Activated T-cell treated with anti-CD3 and anti-CD28 coated beads, Interleukin-2, amount 50 U/mL, for 48 hours (primary cell): ENCODE results near the gene AQP1.
A peak's percentile ranks its signal among the peaks of the same experiment; 100 is the strongest.

Experiments used
- DNase-seq, 2 experiments: peaks; one replicate each; pipeline ENCODE4 v3.0.0-alpha.2; 2020

Gene AQP1

GRCh38 chr7:30922596-30922995, 10.9 kb downstream of the AQP1 start:
- DNase-seq = no peak

GRCh38 chr7:30923009-30923773, 11.5 kb downstream of the AQP1 start:
- peak in 1 of 2 experiments; percentile 4 for DNase-seq

- peak; percentile 1 for DNase-seq
Observed at GRCh38 chr7:30923774-30924413, 12.2 kb downstream of the AQP1 start.

GRCh38 chr7:30924624-30925023, 13.0 kb downstream of the AQP1 start:
- no peak for DNase-seq

GRCh38 chr7:30925117-30925516, 13.5 kb downstream of the AQP1 start:
- no peak for DNase-seq

- DNase-seq = peak in 1 of 2 experiments; percentile 10
Observed at GRCh38 chr7:30925913-30926312, 14.3 kb downstream of the AQP1 start.

GRCh38 chr7:30926313-30926712, 14.7 kb downstream of the AQP1 start:
- no peak for DNase-seq

- no peak for DNase-seq
Observed at GRCh38 chr7:30927040-30927439, 15.4 kb downstream of the AQP1 start.

- peak in 1 of 2 experiments; percentile 7 for DNase-seq
Observed at GRCh38 chr7:30927559-30927958, 15.9 kb downstream of the AQP1 start.

- no peak for DNase-seq
Observed at GRCh38 chr7:30928254-30928872, 16.7 kb downstream of the AQP1 start.

GRCh38 chr7:30929686-30930085, 18.0 kb downstream of the AQP1 start:
- peak in 1 of 2 experiments; percentile 0 for DNase-seq

GRCh38 chr7:30930621-30931020, 19.0 kb downstream of the AQP1 start:
- no peak for DNase-seq

GRCh38 chr7:30931161-30931928, 19.7 kb downstream of the AQP1 start:
- peak in 1 of 2 experiments; percentile 4 for DNase-seq

GRCh38 chr7:30931929-30932540, 20.4 kb downstream of the AQP1 start:
- DNase-seq = peak in 1 of 2 experiments; percentile 10

- DNase-seq = no peak
Observed at GRCh38 chr7:30932562-30932961, 20.9 kb downstream of the AQP1 start.

- DNase-seq = no peak
Observed at GRCh38 chr7:30933124-30933974, 21.7 kb downstream of the AQP1 start.

GRCh38 chr7:30934225-30934624, 22.6 kb downstream of the AQP1 start:
- DNase-seq = no peak

- DNase-seq = no peak
Observed at GRCh38 chr7:30934732-30935568, 23.3 kb downstream of the AQP1 start.

- no peak for DNase-seq
Observed at GRCh38 chr7:30935569-30935877, 23.9 kb downstream of the AQP1 start.

GRCh38 chr7:30936650-30937245, 25.1 kb downstream of the AQP1 start:
- no peak for DNase-seq

GRCh38 chr7:30937416-30937815, 25.8 kb downstream of the AQP1 start:
- DNase-seq = no peak
